ENCODE measurements around the gene DYRK1A.

The DYRK1A gene

GRCh38 chr21:37551993-37552355 is 185.4 kb downstream of the DYRK1A start:
- POLR2A ChIA-PET = no interaction called here
- CTCF ChIA-PET = no interaction called here
- Histone ChIP-seq H3K27ac (ENCODE audit: insufficient read depth in 1 of 2, low read depth in 1 of 2, low read length in 2 of 2, poor library complexity in 1 of 2, severe bottlenecking in 2 of 2) (no peak overlapping the region), H3K36me3 (ENCODE audit: control insufficient read depth in 4 of 4, insufficient read depth in 4 of 4, low read length in 3 of 4) (no peaks in the 10 kb centered on the region), H3K9me3 (ENCODE audit: control extremely low read depth in 1 of 5, control insufficient read depth in 4 of 5, insufficient read depth in 2 of 5, low read depth in 1 of 5, low read length in 4 of 5) (no peaks in the 10 kb centered on the region), H3K4me1 (ENCODE audit: control extremely low read depth in 1 of 4, control insufficient read depth in 4 of 4, insufficient read depth in 4 of 4, low read length in 3 of 4) (peaks cover 12 to 37% (median 29%) of the 10 kb centered on the region in 4 experiments), H3K4me3 (ENCODE audit: control insufficient read depth in 1 of 7, extremely low read depth in 1 of 7, insufficient read depth in 4 of 7, low read depth in 2 of 7, low read length in 6 of 7) (no peak overlapping the region), H3K27me3 (replicated peaks in 2 of 5; ENCODE audit: control insufficient read depth in 4 of 5, insufficient read depth in 5 of 5, low read length in 4 of 5) (no peaks in the 10 kb centered on the region)
- WGBS (ENCODE audit: insufficient coverage) = 94% methylated on average over 4 of the region's 5 CpGs
- DNase-seq = no peak

GRCh38 chr21:37552496-37553029 is 186.0 kb downstream of the DYRK1A start:
- CTCF ChIA-PET = no interaction called here
- Histone ChIP-seq H3K4me1 (ENCODE audit: control extremely low read depth in 1 of 4, control insufficient read depth in 4 of 4, insufficient read depth in 4 of 4, low read length in 3 of 4) (peaks cover 7 to 35% (median 23%) of the 10 kb centered on the region in 4 experiments), H3K27me3 (replicated peaks in 2 of 5; ENCODE audit: control insufficient read depth in 4 of 5, insufficient read depth in 5 of 5, low read length in 4 of 5) (no peaks in the 10 kb centered on the region), H3K27ac (ENCODE audit: insufficient read depth in 1 of 2, low read depth in 1 of 2, low read length in 2 of 2, poor library complexity in 1 of 2, severe bottlenecking in 2 of 2) (no peak overlapping the region), H3K36me3 (ENCODE audit: control insufficient read depth in 4 of 4, insufficient read depth in 4 of 4, low read length in 3 of 4) (no peaks in the 10 kb centered on the region), H3K9me3 (ENCODE audit: control extremely low read depth in 1 of 5, control insufficient read depth in 4 of 5, insufficient read depth in 2 of 5, low read depth in 1 of 5, low read length in 4 of 5) (no peaks in the 10 kb centered on the region), H3K4me3 (ENCODE audit: control insufficient read depth in 1 of 7, extremely low read depth in 1 of 7, insufficient read depth in 4 of 7, low read depth in 2 of 7, low read length in 6 of 7) (no peak overlapping the region)
- POLR2A ChIA-PET = no interaction called here
- no peak for DNase-seq
- WGBS (ENCODE audit: insufficient coverage) = 93% methylated on average over 10 of the region's 10 CpGs

GRCh38 chr21:37553078-37553481 is 186.5 kb downstream of the DYRK1A start:
- no peaks in the 10 kb centered on the region for H3K27me3 ChIP-seq (replicated peaks in 2 of 5; ENCODE audit: control insufficient read depth in 4 of 5, insufficient read depth in 5 of 5, low read length in 4 of 5)
- no peak overlapping the region for H3K27ac ChIP-seq (ENCODE audit: insufficient read depth in 1 of 2, low read depth in 1 of 2, low read length in 2 of 2, poor library complexity in 1 of 2, severe bottlenecking in 2 of 2)
- no peak for DNase-seq
- H3K36me3 ChIP-seq (ENCODE audit: control insufficient read depth in 4 of 4, insufficient read depth in 4 of 4, low read length in 3 of 4) = no peaks in the 10 kb centered on the region
- no peak overlapping the region for H3K4me3 ChIP-seq (ENCODE audit: control insufficient read depth in 1 of 7, extremely low read depth in 1 of 7, insufficient read depth in 4 of 7, low read depth in 2 of 7, low read length in 6 of 7)
- peaks cover 6 to 30% (median 19%) of the 10 kb centered on the region in 4 experiments for H3K4me1 ChIP-seq (ENCODE audit: control extremely low read depth in 1 of 4, control insufficient read depth in 4 of 4, insufficient read depth in 4 of 4, low read length in 3 of 4)
- CTCF ChIA-PET = interaction anchor here (3.0 kb wide), 1 partner anchor 11 kb away, joined by 18 read pairs; no protein-coding TSS in a partner anchor
- H3K9me3 ChIP-seq (ENCODE audit: control extremely low read depth in 1 of 5, control insufficient read depth in 4 of 5, insufficient read depth in 2 of 5, low read depth in 1 of 5, low read length in 4 of 5) = no peaks in the 10 kb centered on the region
- POLR2A ChIA-PET = no interaction called here
- 94% methylated on average over 10 of the region's 10 CpGs for WGBS (ENCODE audit: insufficient coverage)

- ChIA-PET POLR2A (interaction anchor here (0.9 kb wide), 1 partner anchor 9 kb away, joined by 3 read pairs; no protein-coding TSS in a partner anchor), CTCF (interaction anchor here (0.9 to 3.0 kb wide), 4 partner anchors 9 to 25 kb away, joined by 3 to 18 read pairs (median 4); no protein-coding TSS in a partner anchor)
- no peak overlapping the region for H3K27ac ChIP-seq (ENCODE audit: insufficient read depth in 1 of 2, low read depth in 1 of 2, low read length in 2 of 2, poor library complexity in 1 of 2, severe bottlenecking in 2 of 2)
- WGBS (ENCODE audit: insufficient coverage) = 97% methylated on average over 13 of the region's 15 CpGs
- no peak overlapping the region for H3K4me3 ChIP-seq (ENCODE audit: control insufficient read depth in 1 of 7, extremely low read depth in 1 of 7, insufficient read depth in 4 of 7, low read depth in 2 of 7, low read length in 6 of 7)
- H3K4me1 ChIP-seq (ENCODE audit: control extremely low read depth in 1 of 4, control insufficient read depth in 4 of 4, insufficient read depth in 4 of 4, low read length in 3 of 4) = peaks cover 0 to 17% (median 7%) of the 10 kb centered on the region in 4 experiments
- no peaks in the 10 kb centered on the region for H3K36me3 ChIP-seq (ENCODE audit: control insufficient read depth in 4 of 4, insufficient read depth in 4 of 4, low read length in 3 of 4)
- H3K9me3 ChIP-seq (ENCODE audit: control extremely low read depth in 1 of 5, control insufficient read depth in 4 of 5, insufficient read depth in 2 of 5, low read depth in 1 of 5, low read length in 4 of 5) = peaks cover 0 to 2% (median 0%) of the 10 kb centered on the region in 5 experiments
- DNase-seq = no peak
- H3K27me3 ChIP-seq (replicated peaks in 2 of 5; ENCODE audit: control insufficient read depth in 4 of 5, insufficient read depth in 5 of 5, low read length in 4 of 5) = no peaks in the 10 kb centered on the region
Observed at GRCh38 chr21:37554661-37555379, 188.2 kb downstream of the DYRK1A start.

GRCh38 chr21:37555672-37556261 is 189.2 kb downstream of the DYRK1A start:
- H3K27me3 ChIP-seq (replicated peaks in 2 of 5; ENCODE audit: control insufficient read depth in 4 of 5, insufficient read depth in 5 of 5, low read length in 4 of 5) = no peaks in the 10 kb centered on the region
- H3K4me3 ChIP-seq (ENCODE audit: control insufficient read depth in 1 of 7, extremely low read depth in 1 of 7, insufficient read depth in 4 of 7, low read depth in 2 of 7, low read length in 6 of 7) = no peak overlapping the region
- peaks cover 0 to 16% (median 7%) of the 10 kb centered on the region in 4 experiments for H3K4me1 ChIP-seq (ENCODE audit: control extremely low read depth in 1 of 4, control insufficient read depth in 4 of 4, insufficient read depth in 4 of 4, low read length in 3 of 4)
- H3K36me3 ChIP-seq (ENCODE audit: control insufficient read depth in 4 of 4, insufficient read depth in 4 of 4, low read length in 3 of 4) = no peaks in the 10 kb centered on the region
- DNase-seq = no peak
- no peak overlapping the region for H3K27ac ChIP-seq (ENCODE audit: insufficient read depth in 1 of 2, low read depth in 1 of 2, low read length in 2 of 2, poor library complexity in 1 of 2, severe bottlenecking in 2 of 2)
- whole genome bisulfite sequencing (ENCODE audit: insufficient coverage) = 92% methylated on average over 14 of the region's 15 CpGs
- ChIA-PET POLR2A (no interaction called here), CTCF (interaction anchor here (0.9 to 3.0 kb wide), 3 partner anchors 8 to 59 kb away, joined by 3 to 18 read pairs (median 3); no protein-coding TSS in a partner anchor)
- peaks cover 0 to 2% (median 0%) of the 10 kb centered on the region in 5 experiments for H3K9me3 ChIP-seq (ENCODE audit: control extremely low read depth in 1 of 5, control insufficient read depth in 4 of 5, insufficient read depth in 2 of 5, low read depth in 1 of 5, low read length in 4 of 5)

GRCh38 chr21:37557261-37557950 is 190.8 kb downstream of the DYRK1A start:
- 58% methylated on average over 6 of the region's 8 CpGs for WGBS (ENCODE audit: insufficient coverage)
- ChIA-PET POLR2A (no interaction called here), CTCF (interaction anchor here (0.6 to 1.3 kb wide), 3 partner anchors 16 to 60 kb away, joined by 3 to 4 read pairs (median 3); no protein-coding TSS in a partner anchor)

More at GRCh38 chr21:37557261-37557950, 190.8 kb downstream of the DYRK1A start:
- peaks cover 0 to 2% (median 0%) of the 10 kb centered on the region in 5 experiments for H3K9me3 ChIP-seq (ENCODE audit: control extremely low read depth in 1 of 5, control insufficient read depth in 4 of 5, insufficient read depth in 2 of 5, low read depth in 1 of 5, low read length in 4 of 5)
- H3K27me3 ChIP-seq (replicated peaks in 2 of 5; ENCODE audit: control insufficient read depth in 4 of 5, insufficient read depth in 5 of 5, low read length in 4 of 5) = no peaks in the 10 kb centered on the region
- no peaks in the 10 kb centered on the region for H3K36me3 ChIP-seq (ENCODE audit: control insufficient read depth in 4 of 4, insufficient read depth in 4 of 4, low read length in 3 of 4)
- H3K27ac ChIP-seq (ENCODE audit: insufficient read depth in 1 of 2, low read depth in 1 of 2, low read length in 2 of 2, poor library complexity in 1 of 2, severe bottlenecking in 2 of 2) = no peak overlapping the region
- DNase-seq = peak in 2 of 3 donors; percentile 53 to 54
- peaks cover 0 to 7% (median 4%) of the 10 kb centered on the region in 4 experiments for H3K4me1 ChIP-seq (ENCODE audit: control extremely low read depth in 1 of 4, control insufficient read depth in 4 of 4, insufficient read depth in 4 of 4, low read length in 3 of 4)
- no peak overlapping the region for H3K4me3 ChIP-seq (ENCODE audit: control insufficient read depth in 1 of 7, extremely low read depth in 1 of 7, insufficient read depth in 4 of 7, low read depth in 2 of 7, low read length in 6 of 7)
